Mesendoderm (in vitro differentiated cells): ENCODE measurements around the gene FUT8.
A peak's percentile ranks its signal among the peaks of the same experiment; 100 is the strongest.

ENCODE experiments used
- DNase-seq: peaks from one replicate; pipeline ENCODE4 v3.0.0; 2013
- H2AK5ac ChIP-seq: 2 replicates; pipeline ENCODE4 v1.6.1; 2013; ENCODE audit warnings: low read length, inconsistent platforms
- H2BK120ac ChIP-seq: 2 replicates; pipeline ENCODE4 v1.6.1; 2013; ENCODE audit warnings: low read depth, mild to moderate bottlenecking, low read length, moderate library complexity, mixed read lengths
- H2BK15ac ChIP-seq: replicated peaks from 2 replicates; pipeline ENCODE4 v1.6.1; 2013; ENCODE audit warnings: low read depth, mild to moderate bottlenecking, moderate library complexity
- H2BK5ac ChIP-seq: 2 replicates; pipeline ENCODE4 v1.6.1; 2013; ENCODE audit warnings: low read length, inconsistent platforms
- H3K18ac ChIP-seq: 2 replicates; pipeline ENCODE4 v1.6.1; 2013; ENCODE audit warnings: mild to moderate bottlenecking, low read length, mixed read lengths
- H3K23ac ChIP-seq: one replicate; pipeline ENCODE4 v1.6.1; 2013; ENCODE audit warnings: low read length
- H3K27ac ChIP-seq: 2 replicates; pipeline ENCODE4 v1.5.1; 2013; ENCODE audit warnings: low read depth, mild to moderate bottlenecking, inconsistent platforms, low read length, moderate library complexity
- H3K27me3 ChIP-seq: 2 replicates; pipeline ENCODE4 v1.6.1; 2013; ENCODE audit warnings: low read length, control low read depth, mild to moderate bottlenecking, inconsistent platforms; ENCODE audit not compliant: insufficient read depth, poor library complexity
- H3K36me3 ChIP-seq: 2 replicates; pipeline ENCODE4 v1.6.1; 2013; ENCODE audit warnings: low read length, inconsistent platforms; ENCODE audit not compliant: control insufficient read depth, insufficient read depth
- H3K4ac ChIP-seq: one replicate; pipeline ENCODE4 v1.6.1; 2013; ENCODE audit warnings: low read depth, mild to moderate bottlenecking, low read length, moderate library complexity
- H3K4me1 ChIP-seq: 2 replicates; pipeline ENCODE4 v1.6.1; 2013; ENCODE audit warnings: low read depth, low read length, inconsistent platforms; ENCODE audit not compliant: control insufficient read depth
- H3K4me2 ChIP-seq: 2 replicates; pipeline ENCODE4 v1.6.1; 2013; ENCODE audit warnings: low read length
- H3K4me3 ChIP-seq: 2 replicates; pipeline ENCODE4 v1.5.1; 2013; ENCODE audit warnings: mild to moderate bottlenecking, low read length
- H3K56ac ChIP-seq: one replicate; pipeline ENCODE4 v1.6.1; 2013; ENCODE audit warnings: low read length
- H3K79me1 ChIP-seq: 2 replicates; pipeline ENCODE4 v1.6.1; 2013; ENCODE audit warnings: low read length, inconsistent platforms
- H3K79me2 ChIP-seq: 2 replicates; pipeline ENCODE4 v1.6.1; 2013; ENCODE audit warnings: mild to moderate bottlenecking, low read length; ENCODE audit not compliant: control insufficient read depth, insufficient read depth
- H3K9ac ChIP-seq: 2 replicates; pipeline ENCODE4 v1.6.1; 2013; ENCODE audit warnings: low read length, inconsistent platforms
- H4K5ac ChIP-seq: one replicate; pipeline ENCODE4 v1.6.1; 2013; ENCODE audit warnings: low read length
- H4K8ac ChIP-seq: one replicate; pipeline ENCODE4 v1.6.1; 2013; ENCODE audit warnings: low read depth, mild to moderate bottlenecking, control low read depth, low read length, moderate library complexity
- WGBS: extraction: QIAGEN DNeasy Blood & Tissue Kit; methylation state at CpG from one replicate; pipeline ENCODE4 v1.1.7; 2013; ENCODE audit warnings: low lambda C conversion rate, missing lambda C conversion rate; ENCODE audit not compliant: insufficient coverage; ENCODE audit errors: extremely low coverage; 5-methylcytosine and 5-hydroxymethylcytosine counted together

Gene FUT8

GRCh38 chr14:65478596-65478995 is 66.1 kb downstream of the FUT8 start:
- Histone ChIP-seq H2BK5ac (no peak overlapping the region), H4K5ac (no peak overlapping the region), H3K4ac (no peak overlapping the region), H3K4me3 (no peak overlapping the region), H3K79me2 (no peaks in the 10 kb centered on the region), H3K18ac (no peak overlapping the region), H3K79me1 (peaks cover 2% of the 10 kb centered on the region), H3K27me3 (no peaks in the 10 kb centered on the region), H3K9ac (no peak overlapping the region), H3K27ac (no peak overlapping the region), H3K4me1 (peaks cover 5% of the 10 kb centered on the region), H2BK15ac (no peak overlapping the region), H3K4me2 (no peak overlapping the region), H3K36me3 (no peaks in the 10 kb centered on the region), H2BK120ac (no peak overlapping the region), H3K56ac (no peak overlapping the region), H4K8ac (peak overlapping the region; percentile 13), H3K23ac (no peak overlapping the region), H2AK5ac (no peak overlapping the region)
- no peak for DNase-seq
- WGBS: no CpG with 5 or more reads among the region's 1 CpG

DNA sequence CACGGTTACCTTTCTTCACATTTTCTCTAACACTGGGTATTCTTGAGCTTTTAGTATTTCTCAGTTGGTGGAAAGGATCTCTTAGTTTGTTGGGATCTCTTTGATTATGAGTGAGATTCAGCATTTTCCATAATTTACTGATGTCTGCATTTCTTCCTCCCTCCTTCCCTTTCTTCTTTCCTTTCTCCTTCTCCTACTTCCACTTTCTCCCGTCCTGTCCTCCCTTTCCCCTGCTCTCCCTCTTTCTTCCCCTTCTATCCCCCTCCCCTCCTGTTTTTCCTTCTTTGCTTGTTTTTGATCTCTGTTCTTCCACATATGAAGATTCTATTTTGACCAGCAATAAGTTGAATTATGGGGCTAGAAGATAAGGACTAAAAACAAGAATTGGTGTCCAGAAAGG is 66.9 kb downstream of the FUT8 start:
- H3K4me1 ChIP-seq: peaks cover 5% of the 10 kb centered on the region
- no peak overlapping the region for H2BK15ac ChIP-seq
- H3K27me3 ChIP-seq: no peaks in the 10 kb centered on the region
- H2BK120ac ChIP-seq: no peak overlapping the region
- H3K27ac ChIP-seq: no peak overlapping the region
- H3K56ac ChIP-seq: no peak overlapping the region
- H3K79me2 ChIP-seq: no peaks in the 10 kb centered on the region
- H3K23ac ChIP-seq: no peak overlapping the region
- WGBS: no CpG with 5 or more reads among the region's 2 CpGs
- no peak overlapping the region for H3K18ac ChIP-seq
- no peak overlapping the region for H2BK5ac ChIP-seq
- H2AK5ac ChIP-seq: no peak overlapping the region
- H4K8ac ChIP-seq: no peak overlapping the region
- no peak for DNase-seq
- H3K9ac ChIP-seq: no peak overlapping the region
- H3K36me3 ChIP-seq: no peaks in the 10 kb centered on the region
- H3K4ac ChIP-seq: no peak overlapping the region
- H3K79me1 ChIP-seq: peaks cover 2% of the 10 kb centered on the region
- H4K5ac ChIP-seq: no peak overlapping the region
- H3K4me3 ChIP-seq: no peak overlapping the region
- no peak overlapping the region for H3K4me2 ChIP-seq

DNA sequence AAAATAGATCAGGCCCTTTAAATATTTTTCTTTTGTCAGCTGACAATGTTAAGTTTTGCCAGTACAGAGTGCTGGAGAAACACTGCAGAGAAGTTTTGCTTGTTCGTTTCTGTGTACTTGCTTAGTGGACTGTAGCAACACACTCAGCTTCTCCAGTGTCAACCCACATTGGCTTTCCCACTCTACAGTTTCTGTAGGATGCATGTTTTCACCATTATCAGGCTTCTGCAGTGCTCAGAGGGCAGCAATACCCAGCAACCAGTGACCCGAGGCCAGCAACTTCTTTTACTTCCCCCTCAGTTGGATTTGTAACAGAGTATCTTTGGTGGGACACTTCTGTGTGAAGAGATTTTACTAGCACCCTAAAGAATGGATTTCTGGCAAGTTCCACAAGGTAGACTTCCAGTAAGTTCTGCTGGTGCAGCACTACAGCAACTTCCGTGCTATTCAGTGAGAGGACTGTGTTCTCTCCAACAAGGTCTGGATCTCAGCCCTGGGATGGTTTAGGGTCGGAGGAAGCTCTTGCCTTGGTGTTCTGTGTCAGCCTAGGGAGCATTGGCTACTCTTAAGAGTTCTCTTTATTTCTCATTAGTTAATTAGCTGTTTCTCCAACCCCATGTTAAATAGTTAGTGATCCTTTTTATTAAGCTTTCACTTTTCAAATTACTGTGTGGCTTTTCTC is 70.4 kb downstream of the FUT8 start:
- Histone ChIP-seq H2BK5ac (no peak overlapping the region), H3K4ac (peak overlapping the region; percentile 31), H2BK120ac (no peak overlapping the region), H3K23ac (no peak overlapping the region), H3K56ac (no peak overlapping the region), H3K79me1 (peaks cover 2% of the 10 kb centered on the region), H3K36me3 (no peaks in the 10 kb centered on the region), H3K4me2 (no peak overlapping the region), H3K79me2 (no peaks in the 10 kb centered on the region), H2AK5ac (no peak overlapping the region), H3K4me3 (no peak overlapping the region), H3K18ac (no peak overlapping the region), H4K5ac (no peak overlapping the region), H3K27ac (no peak overlapping the region), H3K27me3 (no peaks in the 10 kb centered on the region), H3K4me1 (peaks cover 2% of the 10 kb centered on the region), H4K8ac (no peak overlapping the region), H2BK15ac (no peak overlapping the region), H3K9ac (no peak overlapping the region)
- no peak for DNase-seq
- WGBS: no CpG with 5 or more reads among the region's 4 CpGs

GRCh38 chr14:65483647-65484046 is 71.1 kb downstream of the FUT8 start:
- no CpG with 5 or more reads among the region's 4 CpGs for WGBS
- Histone ChIP-seq H3K56ac (no peak overlapping the region), H2BK120ac (no peak overlapping the region), H3K79me1 (peaks cover 2% of the 10 kb centered on the region), H4K5ac (no peak overlapping the region), H3K4me2 (no peak overlapping the region), H2BK15ac (no peak overlapping the region), H3K4me1 (peaks cover 2% of the 10 kb centered on the region), H3K27ac (no peak overlapping the region), H3K18ac (no peak overlapping the region), H3K79me2 (no peaks in the 10 kb centered on the region), H3K23ac (no peak overlapping the region), H2BK5ac (no peak overlapping the region), H3K27me3 (no peaks in the 10 kb centered on the region), H3K9ac (no peak overlapping the region), H4K8ac (no peak overlapping the region), H3K4ac (no peak overlapping the region), H3K36me3 (no peaks in the 10 kb centered on the region), H2AK5ac (no peak overlapping the region), H3K4me3 (no peak overlapping the region)
- no peak for DNase-seq

DNA sequence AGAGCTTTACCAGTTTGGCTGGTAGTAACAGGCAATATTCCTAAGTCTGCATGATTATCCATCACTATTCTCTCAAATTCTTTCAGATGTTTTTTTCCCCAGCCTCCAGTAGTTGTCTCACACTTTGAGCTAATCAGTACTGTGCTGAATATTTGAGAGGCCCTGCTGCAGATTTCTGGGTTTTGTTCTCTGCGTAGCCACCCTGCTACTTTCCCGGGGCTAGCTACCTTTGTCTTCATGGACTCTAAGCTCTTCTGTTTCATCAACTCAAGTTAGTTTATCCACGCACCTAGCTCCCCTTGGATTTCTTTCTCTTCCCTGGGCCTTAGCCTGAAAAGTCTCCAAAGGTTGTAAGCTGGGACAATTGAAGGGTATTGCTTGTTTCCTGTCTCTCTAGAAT is 73.0 kb downstream of the FUT8 start:
- peak overlapping the region; percentile 39 for H3K9ac ChIP-seq
- H2BK15ac ChIP-seq: no peak overlapping the region
- no peak overlapping the region for H3K4me2 ChIP-seq
- H3K4me3 ChIP-seq: no peak overlapping the region
- H3K56ac ChIP-seq: peak overlapping the region; percentile 65
- no peak overlapping the region for H2BK5ac ChIP-seq
- no peaks in the 10 kb centered on the region for H3K36me3 ChIP-seq
- peak overlapping the region; percentile 41 for H3K18ac ChIP-seq
- no peak overlapping the region for H4K5ac ChIP-seq
- no peak overlapping the region for H3K4ac ChIP-seq
- H2AK5ac ChIP-seq: no peak overlapping the region
- no peaks in the 10 kb centered on the region for H3K79me2 ChIP-seq
- peak; percentile 60 for DNase-seq
- no peak overlapping the region for H4K8ac ChIP-seq
- H2BK120ac ChIP-seq: no peak overlapping the region
- H3K79me1 ChIP-seq: peaks cover 2% of the 10 kb centered on the region
- no peaks in the 10 kb centered on the region for H3K27me3 ChIP-seq
- peak overlapping the region; percentile 62 for H3K27ac ChIP-seq
- H3K4me1 ChIP-seq: peaks cover 2% of the 10 kb centered on the region
- H3K23ac ChIP-seq: no peak overlapping the region
- WGBS: no CpG with 5 or more reads among the region's 3 CpGs

GRCh38 chr14:65486863-65487262 is 74.3 kb downstream of the FUT8 start:
- Histone ChIP-seq H3K4me2 (no peak overlapping the region), H3K36me3 (no peaks in the 10 kb centered on the region), H4K8ac (no peak overlapping the region), H2BK120ac (no peak overlapping the region), H4K5ac (no peak overlapping the region), H3K4ac (no peak overlapping the region), H3K18ac (no peak overlapping the region), H3K27me3 (no peaks in the 10 kb centered on the region), H3K79me1 (peaks cover 2% of the 10 kb centered on the region), H3K56ac (no peak overlapping the region), H3K4me1 (peaks cover 2% of the 10 kb centered on the region), H3K4me3 (no peak overlapping the region), H3K23ac (no peak overlapping the region), H3K27ac (no peak overlapping the region), H2AK5ac (no peak overlapping the region), H3K9ac (no peak overlapping the region), H3K79me2 (no peaks in the 10 kb centered on the region), H2BK15ac (no peak overlapping the region), H2BK5ac (no peak overlapping the region)
- peak; percentile 28 for DNase-seq
